Vagina (tissue), 2 donors: Measurements from ENCODE around the gene CYP3A4.
"Not testable (repeated sequence)": the region's sequence is repeated elsewhere in the genome, so short reads cannot be mapped to it uniquely, and the experiment has no call there.

Experiments used
- POLR2AphosphoS5 ChIP-seq, 2 donors: sonication (generic); formaldehyde crosslinking; IDR thresholded peaks; one replicate each; pipeline ENCODE4 v1.9.0; 2017; ENCODE audit warnings: antibody characterized with exemption in 2 of 2, mild to moderate bottlenecking in 2 of 2, low read depth in 1 of 2; ENCODE audit not compliant: insufficient read depth in 1 of 2
- TF ChIP-seq, protein P1 (sequence below), 3 experiments: fragments of 450-650 bp in 2 of 3; fragments of 200-600 bp in 1 of 3; sonication (generic) in 1 of 3; IDR thresholded peaks; one replicate each; pipeline ENCODE4 v1.5.1; 2017 to 2019; ENCODE audit warnings: antibody characterized with exemption in 3 of 3, mild to moderate bottlenecking in 2 of 3, moderate library complexity in 2 of 3

- not testable (repeated sequence) for TF ChIP-seq POLR2AphosphoS5 (IDR thresholded peaks at IDR 0.05; ENCODE audit: insufficient read depth in 1 of 2, low read depth in 1 of 2)
- TF ChIP-seq, protein P1, sequence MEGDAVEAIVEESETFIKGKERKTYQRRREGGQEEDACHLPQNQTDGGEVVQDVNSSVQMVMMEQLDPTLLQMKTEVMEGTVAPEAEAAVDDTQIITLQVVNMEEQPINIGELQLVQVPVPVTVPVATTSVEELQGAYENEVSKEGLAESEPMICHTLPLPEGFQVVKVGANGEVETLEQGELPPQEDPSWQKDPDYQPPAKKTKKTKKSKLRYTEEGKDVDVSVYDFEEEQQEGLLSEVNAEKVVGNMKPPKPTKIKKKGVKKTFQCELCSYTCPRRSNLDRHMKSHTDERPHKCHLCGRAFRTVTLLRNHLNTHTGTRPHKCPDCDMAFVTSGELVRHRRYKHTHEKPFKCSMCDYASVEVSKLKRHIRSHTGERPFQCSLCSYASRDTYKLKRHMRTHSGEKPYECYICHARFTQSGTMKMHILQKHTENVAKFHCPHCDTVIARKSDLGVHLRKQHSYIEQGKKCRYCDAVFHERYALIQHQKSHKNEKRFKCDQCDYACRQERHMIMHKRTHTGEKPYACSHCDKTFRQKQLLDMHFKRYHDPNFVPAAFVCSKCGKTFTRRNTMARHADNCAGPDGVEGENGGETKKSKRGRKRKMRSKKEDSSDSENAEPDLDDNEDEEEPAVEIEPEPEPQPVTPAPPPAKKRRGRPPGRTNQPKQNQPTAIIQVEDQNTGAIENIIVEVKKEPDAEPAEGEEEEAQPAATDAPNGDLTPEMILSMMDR (IDR thresholded peaks at IDR 0.05) = not testable (repeated sequence)
Observed at GRCh38 chr7:99803118-99803517, 19.1 kb upstream of the CYP3A4 start.
